Endodermal cell (in vitro differentiated cells): ENCODE results near the gene GP9. TPM values are rescaled to one million over a fixed set of nuclear protein-coding genes. Genes with fewer than 3 reads are reported as not detected.
A peak's percentile ranks its signal among the peaks of the same experiment; 100 is the strongest.

ENCODE experiments used
- DNase-seq: peaks from one replicate; pipeline ENCODE4 v3.0.0-alpha.2; 2017
- H3K27ac ChIP-seq: 2 replicates; pipeline ENCODE4 v1.5.1; 2013; ENCODE audit warnings: mild to moderate bottlenecking, low read depth, low read length, moderate library complexity
- H3K27me3 ChIP-seq: 2 replicates; pipeline ENCODE4 v1.6.1; 2013; ENCODE audit warnings: mild to moderate bottlenecking, low read length, moderate library complexity; ENCODE audit not compliant: insufficient read depth, control insufficient read depth, poor library complexity, severe bottlenecking
- H3K36me3 ChIP-seq: 2 replicates; pipeline ENCODE4 v1.7.0; 2013; ENCODE audit warnings: mild to moderate bottlenecking, low read length, moderate library complexity; ENCODE audit not compliant: control insufficient read depth, insufficient read depth
- H3K4me1 ChIP-seq: one replicate; pipeline ENCODE4 v1.7.0; 2013; ENCODE audit warnings: low read length; ENCODE audit not compliant: control insufficient read depth, insufficient read depth
- H3K4me3 ChIP-seq: 2 replicates; pipeline ENCODE4 v1.5.1; 2013; ENCODE audit warnings: mild to moderate bottlenecking, low read length, moderate library complexity
- H3K9ac ChIP-seq: 2 replicates; pipeline ENCODE4 v1.6.1; 2013; ENCODE audit warnings: mild to moderate bottlenecking, low read length, moderate library complexity; ENCODE audit not compliant: poor library complexity, severe bottlenecking; ENCODE audit errors: extremely low read depth
- H3K9me3 ChIP-seq: 2 replicates; pipeline ENCODE4 v1.6.1; 2013; ENCODE audit warnings: mild to moderate bottlenecking, low read length, moderate library complexity; ENCODE audit not compliant: control insufficient read depth
- H3K27ac Mint-ChIP-seq: 2 replicates; pipeline ENCODE4 v1.8.0; 2020; ENCODE audit warnings: mixed read lengths
- H3K27me3 Mint-ChIP-seq: 2 replicates; pipeline ENCODE4 v1.8.0; 2021; ENCODE audit warnings: mild to moderate bottlenecking, mixed read lengths; ENCODE audit not compliant: insufficient read depth
- H3K36me3 Mint-ChIP-seq: 2 replicates; pipeline ENCODE4 v1.8.0; 2020; ENCODE audit warnings: low read depth, mixed read lengths
- H3K4me1 Mint-ChIP-seq: 2 replicates; pipeline ENCODE4 v1.8.0; 2020; ENCODE audit warnings: mixed read lengths
- H3K4me3 Mint-ChIP-seq: 2 replicates; pipeline ENCODE4 v1.8.0; 2020; ENCODE audit warnings: mild to moderate bottlenecking, moderate library complexity, mixed read lengths
- H3K9me3 Mint-ChIP-seq: 2 replicates; pipeline ENCODE4 v1.8.0; 2020; ENCODE audit warnings: mild to moderate bottlenecking, mixed read lengths
- CTCF ChIP-seq: fragments of 200-600 bp; sonication (generic); conservative IDR thresholded peaks from 2 replicates; pipeline ENCODE4 v1.5.0; 2021; ENCODE audit warnings: antibody characterized with exemption, mild to moderate bottlenecking
- WGBS, 2 experiments: methylation state at CpG; one replicate each; pipeline versions ENCODE4 v1.1.5 to v1.1.7; 2013; ENCODE audit warnings: missing lambda C conversion rate in 2 of 2, mixed read lengths in 1 of 2; ENCODE audit not compliant: insufficient coverage in 1 of 2, insufficient read length in 1 of 2; 5-methylcytosine and 5-hydroxymethylcytosine counted together
- total RNA-seq, 2 donors: library from RNA; stranded (reverse); fragmentation: NEBNext Ultra II Directional in 1 of 2; extraction: Animal tissue kit (Norgen Biotek cat#: 25700) in 1 of 2; gene quantifications; 2 replicates in 1 of 2; 3 replicates in 1 of 2; pipeline ENCODE4 v1.2.1, GENCODE V29; 2021

Gene GP9
- total RNA-seq, 2 donors from 2014 or later = not detected

- Mint-ChIP-seq H3K27ac (no peak overlapping the region), H3K36me3 (no peaks in the 10 kb centered on the region), H3K4me1 (peaks cover 11% of the 10 kb centered on the region), H3K9me3 (no peaks in the 10 kb centered on the region), H3K4me3 (no peak overlapping the region), H3K27me3 (peaks cover 27% of the 10 kb centered on the region)
- H3K4me3 ChIP-seq = no peak overlapping the region
- no peak for DNase-seq
- TF ChIP-seq CTCF = no peak
- H3K4me1 ChIP-seq = peaks cover 11% of the 10 kb centered on the region
- no peaks in the 10 kb centered on the region for H3K27me3 ChIP-seq
- WGBS, 2 experiments = 90 to 100% methylated on average over 6 to 9 of the region's 9 CpGs
- peak overlapping the region; percentile 26 for H3K27ac ChIP-seq
- H3K36me3 ChIP-seq = no peaks in the 10 kb centered on the region
- no peak overlapping the region for H3K9ac ChIP-seq
- no peaks in the 10 kb centered on the region for H3K9me3 ChIP-seq
Observed at GRCh38 chr3:129014793-129015345, 45.7 kb upstream of the GP9 start.

DNA sequence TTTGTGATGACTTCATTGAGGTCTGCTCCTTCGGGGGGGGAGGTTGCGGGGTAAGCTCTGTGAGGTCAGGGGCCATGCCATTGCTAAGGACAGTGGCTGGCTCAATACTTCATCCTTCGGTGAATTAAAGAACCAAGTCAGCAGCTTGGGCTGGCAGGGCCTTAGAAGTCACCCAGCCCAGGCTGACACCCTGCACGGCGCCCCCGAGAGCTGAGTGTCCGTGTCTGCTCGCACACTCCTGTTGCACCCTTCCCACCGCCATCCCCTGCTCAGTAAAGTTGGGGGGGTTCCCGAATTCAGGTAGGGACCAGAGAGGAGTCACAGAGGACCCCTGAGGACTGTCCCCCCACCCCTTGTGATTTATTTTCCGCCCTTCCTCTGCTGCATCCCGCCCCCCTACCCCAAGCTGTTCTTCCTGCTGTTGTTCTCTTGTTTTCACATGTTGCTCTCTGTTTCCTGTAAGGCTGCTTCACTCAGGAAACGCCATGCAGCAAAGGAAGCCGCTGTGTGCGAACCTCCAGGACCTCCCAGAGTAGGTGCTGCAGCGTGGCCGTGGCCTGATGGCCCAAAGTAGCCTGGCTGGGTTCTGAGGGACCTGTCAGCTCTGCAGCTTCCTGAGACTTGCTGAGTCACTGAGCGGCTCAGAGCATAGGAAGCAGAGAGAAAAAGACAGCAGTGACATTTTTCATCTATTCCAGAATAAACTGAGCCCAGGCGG lies 45.0 kb upstream of the GP9 start:
- Histone ChIP-seq H3K27ac (peak overlapping the region; percentile 26), H3K36me3 (no peaks in the 10 kb centered on the region), H3K4me1 (peaks cover 11% of the 10 kb centered on the region), H3K4me3 (no peak overlapping the region), H3K9me3 (no peaks in the 10 kb centered on the region), H3K27me3 (no peaks in the 10 kb centered on the region), H3K9ac (no peak overlapping the region)
- Mint-ChIP-seq H3K9me3 (no peaks in the 10 kb centered on the region), H3K27me3 (peaks cover 29% of the 10 kb centered on the region), H3K4me3 (no peak overlapping the region), H3K4me1 (peaks cover 11% of the 10 kb centered on the region), H3K27ac (no peak overlapping the region), H3K36me3 (no peaks in the 10 kb centered on the region)
- 88 to 92% methylated on average over 17 to 19 of the region's 19 CpGs for WGBS, 2 experiments
- no peak for TF ChIP-seq CTCF
- DNase-seq = no peak

DNA sequence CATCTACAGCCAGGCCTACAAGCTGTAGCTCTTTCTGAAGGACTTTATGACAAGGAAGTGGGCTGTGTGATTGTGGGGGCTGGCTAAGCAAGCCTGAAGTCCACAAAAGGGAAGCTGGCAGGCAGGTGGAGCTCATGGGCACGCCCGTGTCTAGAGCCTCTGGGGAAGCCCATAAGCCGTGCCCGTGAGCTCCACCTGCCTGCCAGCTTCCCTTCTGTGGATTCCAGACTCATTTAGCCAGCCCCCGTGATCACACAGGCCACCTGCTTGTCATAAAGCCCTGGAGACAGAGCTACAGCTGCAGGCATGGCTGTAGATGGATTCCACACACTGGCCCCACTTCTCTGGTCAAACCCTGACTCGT lies 44.2 kb upstream of the GP9 start:
- Histone ChIP-seq H3K9me3 (no peaks in the 10 kb centered on the region), H3K27me3 (no peaks in the 10 kb centered on the region), H3K4me1 (peaks cover 11% of the 10 kb centered on the region), H3K9ac (no peak overlapping the region), H3K27ac (no peak overlapping the region), H3K36me3 (no peaks in the 10 kb centered on the region), H3K4me3 (no peak overlapping the region)
- Mint-ChIP-seq H3K36me3 (no peaks in the 10 kb centered on the region), H3K9me3 (no peaks in the 10 kb centered on the region), H3K4me1 (peaks cover 11% of the 10 kb centered on the region), H3K4me3 (no peak overlapping the region), H3K27ac (no peak overlapping the region), H3K27me3 (peaks cover 34% of the 10 kb centered on the region)
- no peak for DNase-seq
- WGBS, 2 experiments = 75 to 86% methylated on average over 3 to 6 of the region's 6 CpGs
- TF ChIP-seq CTCF = no peak
